Peyer's patch (tissue), 4 donors: ENCODE results near the gene ZNF236. TPM values are rescaled to one million over a fixed set of nuclear protein-coding genes. Genes with fewer than 3 reads are reported as not detected.

Experiments
- DNase-seq, 3 donors: peaks; one replicate each; pipeline ENCODE4 v3.0.0-alpha.2; 2017 to 2019
- H3K27ac ChIP-seq, 4 donors: fragments of 200-600 bp; sonication (generic); one replicate each; pipeline ENCODE4 v1.5.1; 2016 to 2019
- H3K27me3 ChIP-seq, 2 donors: fragments of 200-600 bp; sonication (generic); one replicate each; pipeline ENCODE4 v1.5.1; 2019
- H3K36me3 ChIP-seq, 3 donors: fragments of 200-600 bp; sonication (generic); one replicate each; pipeline ENCODE4 v1.5.1; 2016 to 2019
- H3K4me1 ChIP-seq, 4 donors: fragments of 200-600 bp; sonication (generic); one replicate each; pipeline ENCODE4 v1.5.1; 2016 to 2019
- H3K4me3 ChIP-seq, 4 donors: fragments of 200-600 bp; sonication (generic); 1 replicate in 3 of 4; 2 replicates in 1 of 4; pipeline ENCODE4 v1.5.1; 2016 to 2019; ENCODE audit warnings: mild to moderate bottlenecking in 1 of 4
- H3K9me3 ChIP-seq, 4 donors: fragments of 200-600 bp; sonication (generic); one replicate each; pipeline ENCODE4 v1.5.1; 2016 to 2019; ENCODE audit warnings: mild to moderate bottlenecking in 1 of 4
- POLR2A ChIP-seq, 2 donors: fragments of 450-650 bp; IDR thresholded peaks; one replicate each; pipeline ENCODE4 v1.5.1; 2017; ENCODE audit warnings: antibody characterized with exemption in 2 of 2, mild to moderate bottlenecking in 2 of 2, moderate library complexity in 2 of 2
- total RNA-seq, 4 donors: library from RNA; depleted of rRNA; stranded (reverse); fragments of >200 nt; gene quantifications; one replicate each; pipeline ENCODE4 v1.1.0, GENCODE V29; 2016
- TF ChIP-seq, protein P1 (sequence below), 6 experiments: fragments of 450-650 bp in 4 of 6; fragments of 200-600 bp in 2 of 6; sonication (generic) in 1 of 6; IDR thresholded peaks; one replicate each; pipeline ENCODE4 v1.5.1; 2017 to 2019; ENCODE audit warnings: antibody characterized with exemption in 6 of 6, mild to moderate bottlenecking in 3 of 6, moderate library complexity in 1 of 6

Gene ZNF236
- total RNA-seq, 4 donors from 2014 or later = 13.8 to 57.8 (median 27.7) TPM

DNA sequence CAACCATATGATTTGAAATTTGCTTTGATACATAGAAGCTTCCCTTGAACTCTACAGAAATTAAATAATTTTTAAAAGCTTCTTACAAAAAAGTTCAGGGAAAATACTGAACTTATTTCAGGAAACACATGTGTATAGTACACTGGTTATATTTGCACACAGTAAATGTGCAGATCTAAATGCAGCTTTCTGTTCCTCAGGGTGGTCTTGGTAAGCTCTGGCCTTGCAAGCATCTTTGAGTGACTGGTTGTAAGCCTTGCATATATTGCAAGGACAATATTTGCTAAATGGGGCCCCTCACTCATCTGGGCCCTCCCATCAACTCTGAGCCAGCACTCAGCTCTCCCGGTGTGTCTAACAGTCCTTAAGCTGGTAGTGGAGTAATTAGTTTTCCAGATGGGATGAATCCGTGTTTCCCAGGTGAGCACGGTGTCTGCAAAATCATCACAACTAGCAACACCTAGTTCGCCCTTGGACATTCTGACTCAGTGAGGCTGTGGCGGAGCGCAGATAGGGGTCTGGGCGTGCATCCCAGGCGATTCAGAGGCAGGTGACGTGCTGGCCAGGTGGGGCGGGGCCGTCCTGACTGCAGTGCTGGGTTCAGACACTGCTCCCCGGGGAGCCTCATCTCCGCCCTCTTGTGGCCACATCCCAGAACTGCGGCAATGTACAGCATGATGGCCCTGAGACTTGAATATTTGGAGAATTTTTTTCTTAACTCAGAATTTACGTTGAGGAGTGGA, 160.7 kb downstream of the ZNF236 start:
- Histone ChIP-seq H3K4me1 (peaks cover 0 to 7% (median 2%) of the 10 kb centered on the region in 4 donors), H3K9me3 (no peaks in the 10 kb centered on the region), H3K4me3 (peak overlapping the region in 1 of 4 donors; percentile 7), H3K27ac (peak overlapping the region in 1 of 4 donors; percentile 42), H3K36me3 (no peaks in the 10 kb centered on the region), H3K27me3 (no peaks in the 10 kb centered on the region)
- DNase-seq = peak; percentile 90 to 96 (median 94)
- no peak for TF ChIP-seq POLR2A (IDR thresholded peaks at IDR 0.05)
- TF ChIP-seq, protein P1, sequence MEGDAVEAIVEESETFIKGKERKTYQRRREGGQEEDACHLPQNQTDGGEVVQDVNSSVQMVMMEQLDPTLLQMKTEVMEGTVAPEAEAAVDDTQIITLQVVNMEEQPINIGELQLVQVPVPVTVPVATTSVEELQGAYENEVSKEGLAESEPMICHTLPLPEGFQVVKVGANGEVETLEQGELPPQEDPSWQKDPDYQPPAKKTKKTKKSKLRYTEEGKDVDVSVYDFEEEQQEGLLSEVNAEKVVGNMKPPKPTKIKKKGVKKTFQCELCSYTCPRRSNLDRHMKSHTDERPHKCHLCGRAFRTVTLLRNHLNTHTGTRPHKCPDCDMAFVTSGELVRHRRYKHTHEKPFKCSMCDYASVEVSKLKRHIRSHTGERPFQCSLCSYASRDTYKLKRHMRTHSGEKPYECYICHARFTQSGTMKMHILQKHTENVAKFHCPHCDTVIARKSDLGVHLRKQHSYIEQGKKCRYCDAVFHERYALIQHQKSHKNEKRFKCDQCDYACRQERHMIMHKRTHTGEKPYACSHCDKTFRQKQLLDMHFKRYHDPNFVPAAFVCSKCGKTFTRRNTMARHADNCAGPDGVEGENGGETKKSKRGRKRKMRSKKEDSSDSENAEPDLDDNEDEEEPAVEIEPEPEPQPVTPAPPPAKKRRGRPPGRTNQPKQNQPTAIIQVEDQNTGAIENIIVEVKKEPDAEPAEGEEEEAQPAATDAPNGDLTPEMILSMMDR (IDR thresholded peaks at IDR 0.05) = peak; percentile 64 to 94 (median 90)

DNA sequence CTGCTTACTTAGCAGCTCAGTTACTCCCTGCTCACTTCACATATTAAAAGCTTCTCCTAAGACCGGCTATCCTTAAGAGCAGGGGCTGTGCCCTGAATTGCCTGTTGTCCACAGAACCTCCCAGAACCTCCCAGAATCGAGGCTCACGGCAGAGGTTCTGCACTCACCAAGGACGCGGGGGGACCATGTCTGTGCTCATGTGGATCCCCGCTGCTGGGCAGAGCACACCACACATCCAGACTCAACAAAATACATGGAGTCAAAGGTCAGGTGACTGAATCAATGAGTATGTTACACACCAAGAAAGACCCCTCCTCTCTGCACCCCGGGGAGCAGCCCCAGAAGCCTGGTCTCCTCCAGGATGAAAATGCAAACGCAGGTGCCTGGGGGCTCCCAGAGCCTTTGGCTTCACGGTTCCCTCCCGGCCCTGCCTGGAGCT, 161.3 kb downstream of the ZNF236 start:
- H3K4me1 ChIP-seq = peaks cover 0 to 7% (median 2%) of the 10 kb centered on the region in 4 donors
- H3K27ac ChIP-seq = no peak overlapping the region
- DNase-seq = peak in 1 of 3 donors; percentile 10
- no peaks in the 10 kb centered on the region for H3K27me3 ChIP-seq
- H3K9me3 ChIP-seq = no peaks in the 10 kb centered on the region
- TF ChIP-seq, protein P1 (IDR thresholded peaks at IDR 0.05) = no peak
- TF ChIP-seq POLR2A (IDR thresholded peaks at IDR 0.05) = no peak
- no peaks in the 10 kb centered on the region for H3K36me3 ChIP-seq
- no peak overlapping the region for H3K4me3 ChIP-seq

DNA sequence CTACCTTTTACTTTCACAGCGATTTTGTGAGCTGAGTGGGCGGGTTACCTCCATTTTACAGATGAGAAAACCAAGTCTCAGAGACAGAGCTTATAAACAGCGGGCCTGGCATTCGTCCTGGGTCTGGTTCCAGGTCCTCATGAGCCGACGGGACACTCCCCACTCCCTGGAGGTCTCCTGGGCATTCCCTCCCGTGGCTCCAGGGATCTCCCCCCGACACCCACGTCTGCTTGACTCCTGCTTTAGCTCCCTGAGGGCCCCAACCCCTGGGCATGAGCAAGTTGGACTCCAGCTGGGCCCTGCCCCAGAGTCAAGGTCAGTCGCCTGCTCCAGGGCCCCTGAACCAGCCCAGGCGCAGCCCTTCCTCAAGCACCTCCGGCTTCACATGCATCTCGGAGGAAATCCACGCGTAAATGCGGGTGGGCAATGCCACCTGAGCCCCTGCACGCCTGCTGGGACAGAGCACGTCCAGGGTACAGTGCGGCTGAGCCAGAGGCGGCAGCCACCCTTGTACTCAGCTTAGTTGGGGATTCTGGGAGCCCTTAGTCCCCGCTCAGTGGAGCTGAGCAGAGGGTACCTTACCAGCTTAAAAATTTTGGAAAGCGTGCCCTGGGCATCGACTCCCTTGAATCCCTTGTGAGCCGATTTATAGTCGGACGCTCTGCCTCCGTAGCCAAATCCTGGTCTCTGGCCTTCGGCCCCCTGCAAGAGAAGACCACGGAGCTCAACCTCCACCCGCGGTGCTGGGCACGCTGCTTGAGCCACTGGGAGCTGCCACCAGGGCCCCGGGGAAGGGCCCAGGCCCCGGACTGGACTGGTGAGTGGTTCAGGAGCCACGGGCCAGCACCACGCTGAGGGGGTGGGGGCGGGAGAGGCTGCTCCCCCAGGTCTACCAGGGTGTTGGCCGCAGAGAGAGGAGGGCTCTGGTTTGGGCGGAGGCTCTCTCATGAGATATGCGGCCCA, 162.1 kb downstream of the ZNF236 start:
- Histone ChIP-seq H3K4me1 (peaks cover 0 to 7% (median 2%) of the 10 kb centered on the region in 4 donors), H3K9me3 (no peaks in the 10 kb centered on the region), H3K36me3 (no peaks in the 10 kb centered on the region), H3K27me3 (no peaks in the 10 kb centered on the region), H3K27ac (no peak overlapping the region), H3K4me3 (no peak overlapping the region)
- DNase-seq = peak in 1 of 3 donors; percentile 15
- TF ChIP-seq, protein P1 (IDR thresholded peaks at IDR 0.05) = no peak
- no peak for TF ChIP-seq POLR2A (IDR thresholded peaks at IDR 0.05)

DNA sequence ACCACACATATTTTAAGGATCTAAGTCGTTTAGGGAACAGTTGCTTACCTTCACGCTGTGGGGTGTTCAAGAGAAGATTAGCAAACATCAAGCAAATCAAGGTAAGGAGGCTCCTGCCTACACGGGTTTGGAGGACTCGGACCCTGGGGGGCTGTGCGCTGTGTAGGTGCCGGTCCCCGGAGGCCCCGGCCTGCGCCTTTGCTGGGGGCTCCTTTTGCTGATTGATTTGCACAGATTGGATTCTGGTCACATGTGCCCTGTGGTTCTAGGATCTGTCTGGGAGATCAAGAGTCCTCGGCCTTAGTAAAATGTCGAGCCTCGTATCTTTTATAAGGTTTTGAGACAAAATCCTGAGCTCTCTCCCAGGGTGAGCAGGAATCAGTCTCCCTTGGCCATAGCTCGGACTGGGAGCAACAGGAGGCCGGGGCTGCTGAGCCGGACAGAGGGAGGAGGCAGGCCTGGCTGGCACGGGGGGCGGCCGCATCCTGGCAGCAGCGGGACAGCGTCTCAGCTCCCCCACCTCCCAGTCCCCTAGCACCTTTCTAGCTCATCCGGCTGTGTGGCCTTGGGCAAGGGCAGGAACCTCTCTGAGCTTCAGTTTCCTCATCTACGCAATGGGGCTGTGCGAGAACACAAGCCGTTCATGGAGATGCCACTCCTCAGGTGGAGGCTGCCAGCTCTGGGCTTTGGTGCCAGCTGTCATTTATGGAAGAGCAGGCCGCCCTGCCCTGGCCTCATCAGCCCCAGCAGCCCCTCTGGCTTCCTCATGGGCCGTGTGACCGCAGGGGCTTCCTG, 163.0 kb downstream of the ZNF236 start:
- TF ChIP-seq POLR2A (IDR thresholded peaks at IDR 0.05) = no peak
- TF ChIP-seq, protein P1 (IDR thresholded peaks at IDR 0.05) = no peak

DNA sequence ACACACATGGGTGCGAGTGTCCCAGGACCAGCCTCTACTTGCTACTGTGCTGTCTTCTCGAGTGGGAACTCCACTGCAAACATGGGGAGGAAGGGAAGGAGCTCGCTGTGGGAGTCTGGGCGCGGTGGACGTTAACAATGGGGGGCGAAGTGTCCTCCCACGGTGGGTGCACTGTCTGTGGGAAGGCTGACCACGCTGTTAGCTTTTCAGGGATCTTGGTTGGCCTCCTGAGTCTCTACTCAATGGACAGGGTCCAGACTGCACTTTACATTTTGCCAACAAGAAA, 163.5 kb downstream of the ZNF236 start:
- H3K27ac ChIP-seq = no peak overlapping the region
- TF ChIP-seq, protein P1 (IDR thresholded peaks at IDR 0.05) = no peak
- no peak for TF ChIP-seq POLR2A (IDR thresholded peaks at IDR 0.05)
- no peak overlapping the region for H3K4me3 ChIP-seq
- H3K36me3 ChIP-seq = no peaks in the 10 kb centered on the region
- H3K9me3 ChIP-seq = no peaks in the 10 kb centered on the region
- DNase-seq = no peak
- peaks cover 0 to 7% (median 2%) of the 10 kb centered on the region in 4 donors for H3K4me1 ChIP-seq
- no peaks in the 10 kb centered on the region for H3K27me3 ChIP-seq

More for the DNA sequence above, 163.0 kb downstream of the ZNF236 start:
- no peaks in the 10 kb centered on the region for H3K27me3 ChIP-seq
- peaks cover 0 to 7% (median 2%) of the 10 kb centered on the region in 4 donors for H3K4me1 ChIP-seq
- H3K36me3 ChIP-seq = no peaks in the 10 kb centered on the region
- no peak overlapping the region for H3K4me3 ChIP-seq
- H3K27ac ChIP-seq = no peak overlapping the region
- H3K9me3 ChIP-seq = no peaks in the 10 kb centered on the region
- DNase-seq = peak in 1 of 3 donors; percentile 11
